NCI-H82 treated with DMSO at 0.1 percent for 48 hours (cell line): ENCODE results near the gene ACYP1.

Experiments
- DNase-seq: peaks from one replicate; lab custom pipeline; 2025; ENCODE audit not compliant: unreplicated experiment; lab: John Stamatoyannopoulos, UW

ACYP1 gene

DNA sequence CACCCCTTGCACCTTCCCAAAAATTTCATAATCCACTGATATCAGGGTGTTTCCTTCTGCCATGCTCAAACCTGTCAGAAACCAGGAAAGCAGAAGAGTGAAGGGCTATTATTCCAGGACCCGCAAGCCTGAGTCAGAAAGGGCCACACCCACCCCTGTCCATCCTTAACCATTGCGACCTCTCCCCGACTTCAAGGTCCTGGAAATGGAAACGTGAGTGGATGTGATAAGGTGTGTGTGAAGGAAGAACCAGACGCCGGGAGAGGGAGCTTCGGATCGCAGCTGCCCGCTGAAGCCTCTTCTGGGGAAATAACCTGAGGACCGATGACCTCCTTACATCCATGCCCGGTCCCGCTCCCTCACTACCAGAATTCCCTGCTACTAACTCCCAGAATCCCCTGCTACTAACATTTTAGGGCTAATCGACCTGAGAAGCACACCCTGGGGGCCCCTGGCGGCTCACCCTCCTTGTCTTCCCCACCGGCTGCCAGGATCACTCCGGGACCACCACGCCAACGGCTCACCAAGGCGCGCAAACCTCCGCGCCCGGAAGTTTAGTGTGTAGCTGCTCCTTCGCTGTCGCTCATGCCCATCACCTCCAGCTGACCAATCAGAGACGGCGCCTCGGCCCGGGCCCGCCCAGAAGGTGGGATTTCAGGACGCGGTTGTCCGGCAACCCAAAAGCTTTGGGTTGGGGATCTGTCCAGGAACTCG, at the start of gene ACYP1:
Gene ACYP1, minus strand, starts transcription at position 534 of the 714 bp plus-strand sequence. Its CDS starts 471 bp downstream, at position 63.
- DNase-seq = peak; percentile 61

- DNase-seq = no peak
Observed at GRCh38 chr14:75109877-75110276, 46.1 kb upstream of the ACYP1 start.

DNA sequence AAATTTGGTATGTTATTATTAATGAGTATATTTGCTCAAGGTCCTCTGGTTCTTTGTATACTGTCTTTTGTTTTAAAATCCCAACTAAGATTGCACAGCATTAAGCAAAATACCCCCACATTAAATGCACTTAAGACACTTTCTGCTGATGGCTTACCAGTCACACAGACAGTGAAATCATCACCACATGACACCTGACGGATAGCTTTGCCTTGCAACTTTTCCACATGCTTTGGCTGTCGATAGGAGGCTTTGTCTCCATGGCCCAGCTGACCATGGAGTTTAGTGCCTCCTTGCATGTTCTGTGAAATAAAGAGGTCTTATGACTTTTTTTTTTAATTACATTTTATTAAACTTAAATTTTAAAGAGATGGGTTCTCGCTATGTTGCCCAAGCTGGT, 43.4 kb upstream of the ACYP1 start:
- no peak for DNase-seq

DNA sequence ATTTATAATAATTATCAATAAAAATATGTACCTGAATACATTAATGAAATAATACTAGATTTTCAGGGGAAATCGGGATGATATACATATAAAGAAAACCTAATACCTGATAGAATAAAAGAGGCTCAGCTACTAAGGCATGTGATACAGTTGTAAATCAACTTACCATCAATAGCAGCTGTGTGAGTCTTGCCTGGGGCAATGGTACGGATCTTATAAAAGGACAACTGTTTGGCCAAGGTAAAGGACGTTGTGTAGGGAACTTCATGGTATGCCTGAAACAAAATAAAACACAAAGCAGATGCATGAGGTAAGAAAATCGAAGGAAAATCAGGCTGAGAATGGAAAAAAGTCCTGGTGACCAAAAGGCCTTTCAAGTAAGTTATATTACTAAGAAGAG, 37.7 kb upstream of the ACYP1 start:
- no peak for DNase-seq

DNA sequence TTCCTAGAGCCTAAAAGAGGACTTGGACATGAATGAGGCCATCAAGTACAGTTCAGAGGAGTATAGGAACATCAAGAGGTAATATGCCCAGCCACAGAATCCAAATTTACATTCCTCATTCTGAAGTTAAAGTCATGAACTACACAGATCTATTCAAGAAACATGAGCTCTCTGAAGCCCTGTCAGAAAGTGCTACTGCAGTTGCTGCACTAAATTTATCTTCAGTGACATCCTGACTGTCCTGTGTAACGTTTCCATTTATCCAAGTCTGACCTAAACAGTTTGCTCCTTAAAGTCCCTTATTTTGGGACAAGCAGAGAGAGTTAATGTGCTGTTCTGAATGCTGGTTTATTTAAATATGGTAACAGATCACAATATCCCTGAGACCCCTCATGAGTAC, 34.9 kb upstream of the ACYP1 start:
- DNase-seq = no peak

- no peak for DNase-seq
Observed at GRCh38 chr14:75098212-75098611, 34.4 kb upstream of the ACYP1 start.

GRCh38 chr14:75096959-75097358, 33.1 kb upstream of the ACYP1 start:
- DNase-seq = no peak

DNA sequence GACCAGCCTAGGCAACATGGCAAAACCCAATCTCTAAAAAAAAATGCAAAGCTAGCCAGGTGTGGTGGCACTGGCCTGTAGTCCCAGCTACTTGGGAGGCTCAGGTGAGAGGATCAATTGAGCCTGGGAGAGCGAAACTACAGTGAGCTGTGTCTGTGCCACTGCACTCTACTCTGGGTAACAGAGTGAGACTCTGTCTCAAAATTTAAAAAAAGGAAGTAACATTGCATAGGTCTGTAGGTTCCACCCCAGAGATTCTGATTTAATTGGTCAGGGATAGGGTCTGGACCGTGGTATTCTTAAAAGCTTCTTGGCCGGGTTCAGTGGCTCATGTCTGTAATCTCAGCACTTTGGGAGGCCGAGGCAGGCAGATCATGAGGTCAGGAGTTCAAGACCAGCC, 31.9 kb upstream of the ACYP1 start:
- no peak for DNase-seq

GRCh38 chr14:75094896-75095295, 31.1 kb upstream of the ACYP1 start:
- no peak for DNase-seq

DNA sequence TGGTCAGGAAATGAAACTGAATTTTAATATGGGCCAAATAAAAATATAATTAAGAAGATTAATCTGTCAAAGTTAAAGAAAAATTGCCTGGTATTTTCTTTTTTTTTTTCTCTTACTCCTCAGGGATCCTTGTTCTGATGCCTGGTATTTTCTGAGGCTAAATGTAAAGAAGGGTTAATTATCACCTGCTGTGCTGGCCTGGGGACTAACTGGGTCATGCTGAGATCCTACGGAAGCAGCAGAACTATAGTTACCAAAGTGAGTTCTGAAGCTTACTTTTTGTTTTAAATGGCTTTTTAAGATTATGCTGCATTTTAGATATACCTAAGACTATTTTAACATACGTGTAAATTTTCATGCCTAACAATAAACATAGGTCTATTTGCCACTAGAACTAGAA, 28.9 kb upstream of the ACYP1 start:
- DNase-seq = no peak

GRCh38 chr14:75091251-75091650, 27.4 kb upstream of the ACYP1 start:
- DNase-seq = no peak

DNA sequence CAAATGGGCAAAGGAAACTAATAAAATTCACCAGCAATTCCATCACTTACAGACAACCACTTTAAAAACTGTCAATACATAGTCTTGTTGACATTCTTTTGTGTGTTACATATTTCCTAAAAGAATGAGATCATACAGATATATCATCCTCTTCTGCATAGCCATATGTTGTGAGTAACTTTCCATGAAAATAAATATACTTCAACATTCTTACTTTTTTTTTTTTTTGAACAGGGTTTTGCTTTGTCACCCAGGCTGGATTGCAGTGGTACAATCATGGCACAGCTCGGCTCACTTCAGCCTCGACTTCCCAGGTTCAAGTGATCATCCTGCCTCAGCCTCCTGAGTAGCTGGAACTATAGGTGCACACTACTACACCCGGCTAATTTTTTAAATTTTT, 26.5 kb upstream of the ACYP1 start:
- no peak for DNase-seq

DNA sequence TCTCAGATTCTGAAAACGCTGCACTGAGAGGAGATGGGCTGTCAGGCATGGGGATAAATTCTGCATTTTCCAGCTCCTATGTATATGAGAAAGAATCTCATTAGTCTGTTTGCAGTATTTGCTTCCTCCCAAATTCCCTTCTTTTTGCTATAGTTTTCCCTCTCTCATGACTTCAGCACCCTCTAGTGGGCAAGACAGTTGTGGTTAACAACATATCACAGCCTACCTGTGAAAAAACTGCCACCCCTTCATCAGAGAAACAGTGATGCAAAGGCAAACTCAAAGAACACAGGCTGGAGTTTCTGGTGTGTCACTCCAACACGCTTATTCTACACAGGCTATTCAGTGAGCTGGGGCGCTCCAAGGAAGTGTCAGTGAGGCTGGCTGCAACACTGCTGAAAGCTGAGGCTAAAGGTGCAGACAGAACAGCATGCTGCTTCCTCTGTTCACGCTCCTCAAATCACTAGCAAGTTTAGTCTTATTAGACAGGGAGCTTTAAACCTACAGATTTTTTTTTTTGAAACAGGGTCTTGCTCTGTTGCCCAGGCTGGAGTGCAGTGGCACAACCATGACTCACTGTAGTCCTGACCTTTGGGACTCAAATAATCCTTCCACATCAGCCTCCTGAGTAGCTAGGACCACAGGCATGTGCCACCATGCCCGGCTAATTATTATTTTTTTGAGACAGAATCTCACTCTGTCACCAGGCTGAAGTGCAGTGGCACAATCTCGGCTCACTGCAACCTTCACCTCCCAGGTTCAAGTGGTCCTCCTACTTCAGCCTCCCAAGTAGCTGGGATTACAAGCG, 24.9 kb upstream of the ACYP1 start:
- peak; percentile 1 for DNase-seq

- DNase-seq = no peak
Observed at GRCh38 chr14:75088153-75088552, 24.3 kb upstream of the ACYP1 start.

DNA sequence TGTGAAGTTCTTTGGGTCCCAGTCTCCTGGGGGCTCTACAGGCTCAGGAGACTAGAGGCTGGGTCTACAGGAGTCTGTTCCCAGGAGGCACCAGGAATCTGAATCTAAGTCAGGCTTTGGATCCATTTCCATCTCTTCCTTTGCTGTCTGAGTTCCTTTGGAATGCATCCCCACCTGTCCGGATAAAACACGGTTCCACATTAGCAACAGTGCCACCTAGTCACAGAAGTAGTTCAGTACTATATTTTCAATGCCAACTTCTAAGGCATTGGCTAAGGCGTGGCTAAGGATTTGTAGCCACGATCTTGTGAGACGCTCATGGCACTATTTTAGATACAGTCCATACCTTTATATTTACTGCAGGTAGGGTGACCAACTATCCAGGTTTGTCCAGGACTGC, 20.7 kb upstream of the ACYP1 start:
- DNase-seq = no peak

- DNase-seq = no peak
Observed at GRCh38 chr14:75083271-75083670, 19.4 kb upstream of the ACYP1 start.

GRCh38 chr14:75081660-75082229, 17.9 kb upstream of the ACYP1 start:
- no peak for DNase-seq

GRCh38 chr14:75079521-75079920, 15.7 kb upstream of the ACYP1 start:
- DNase-seq = no peak

DNA sequence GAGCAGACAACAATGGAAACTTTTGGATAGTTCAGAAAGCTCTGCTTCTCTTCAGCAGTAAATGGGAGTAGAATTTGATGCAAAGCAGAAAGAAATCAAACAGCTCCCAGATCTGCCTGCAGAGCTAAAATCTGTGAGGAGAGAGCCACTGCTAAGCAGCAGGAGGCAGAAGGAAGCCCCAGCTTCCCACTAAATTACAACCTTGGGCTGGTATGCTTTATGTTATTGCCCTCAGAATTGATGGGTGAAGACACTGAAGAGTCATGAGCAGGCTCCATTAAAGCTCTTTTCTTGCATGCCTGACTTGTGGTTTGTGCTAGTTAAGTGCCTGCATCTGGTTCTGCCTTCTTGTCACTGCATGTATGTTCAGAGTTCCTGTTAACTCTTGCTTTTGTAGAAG, 14.0 kb upstream of the ACYP1 start:
- DNase-seq = no peak

DNA sequence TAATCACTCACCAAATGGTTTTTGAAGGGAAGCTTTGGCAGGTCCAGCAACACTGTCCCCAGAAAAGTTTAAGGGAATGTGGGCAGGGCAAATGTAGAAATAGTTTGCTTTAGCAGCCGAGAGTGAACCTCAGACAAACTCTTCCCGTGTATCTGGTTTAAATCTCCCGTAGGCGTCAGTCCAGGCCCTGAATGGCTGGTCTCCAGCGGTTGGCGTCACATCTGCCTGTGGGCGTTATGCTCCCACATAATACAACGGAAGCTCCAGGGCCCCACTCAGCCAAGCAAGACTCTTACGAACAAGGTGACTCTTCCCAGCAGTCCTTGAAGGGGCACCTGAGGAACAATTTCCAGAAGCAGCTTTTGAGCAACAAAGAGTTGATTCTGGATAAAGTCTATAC, 6.6 kb upstream of the ACYP1 start:
- DNase-seq = no peak

GRCh38 chr14:75069811-75070145, 6.0 kb upstream of the ACYP1 start:
- DNase-seq = no peak

DNA sequence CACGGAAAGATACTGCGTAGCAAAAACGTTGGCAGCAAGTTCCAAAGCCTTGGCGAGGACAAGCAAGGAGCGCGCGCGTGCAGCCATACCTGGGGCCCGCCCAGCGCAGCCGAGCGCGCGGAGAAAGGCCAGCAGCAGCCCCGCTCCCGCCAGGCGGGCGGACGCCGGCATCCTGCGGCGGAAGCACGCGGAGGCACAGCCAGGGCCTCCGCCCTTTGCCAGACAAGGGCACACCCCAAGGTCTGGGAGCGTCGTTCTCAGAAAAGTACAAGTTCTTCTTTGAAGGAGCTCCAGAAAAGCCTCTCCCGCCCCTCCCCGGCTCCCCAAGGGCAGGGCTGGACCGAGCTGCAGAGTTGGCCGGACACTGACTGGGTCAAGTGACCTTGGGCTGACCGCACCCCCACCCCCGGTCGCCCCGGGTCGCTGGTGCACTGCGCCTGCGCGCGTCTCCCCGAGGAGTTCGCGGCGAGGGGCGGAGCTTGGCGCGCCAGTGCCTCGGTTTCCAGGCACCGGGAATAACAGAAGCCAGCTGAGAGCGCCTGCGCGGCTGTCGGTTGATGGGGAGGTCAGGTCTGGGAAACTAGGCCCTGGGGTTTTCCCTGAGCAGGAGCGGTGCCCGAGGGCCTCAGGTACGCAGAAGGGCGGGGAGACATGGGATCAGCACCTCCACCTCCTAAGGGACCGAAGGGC, 5.4 kb upstream of the ACYP1 start, which contains the start of gene ZC2HC1C:
Gene ZC2HC1C, plus strand, starts transcription at position 521 of the 690 bp plus-strand sequence. CDS start 933 bp downstream, outside the sequence.
- DNase-seq = no peak
